Measurements from ENCODE around the gene NFIB.

GRCh38 chr9:14292181-14292739 is 21.7 kb downstream of the NFIB start:
- no peak for TF ChIP-seq CTCF (IDR thresholded peaks at IDR 0.05)
- no peak for TF ChIP-seq STAT6 (CRISPR knock-in tag; conservative IDR thresholded peaks at IDR 0.05; ENCODE audit: low read depth)
- TF ChIP-seq E2F4 (CRISPR knock-in tag; IDR thresholded peaks at IDR 0.05; ENCODE audit: borderline replicate concordance, low read depth) = no peak
- no peak for TF ChIP-seq PREB (CRISPR knock-in tag; IDR thresholded peaks at IDR 0.05; ENCODE audit: borderline replicate concordance)
- TF ChIP-seq NR3C1 (CRISPR knock-in tag; conservative IDR thresholded peaks at IDR 0.05; ENCODE audit: low read depth) = no peak
